ENCODE measurements around the gene MRPL2. TPM values are rescaled to one million over a fixed set of nuclear protein-coding genes. Genes with fewer than 3 reads are reported as not detected.
"Not testable (repeated sequence)": the region's sequence is repeated elsewhere in the genome, so short reads cannot be mapped to it uniquely, and the experiment has no call there.

MRPL2 gene
- total and polyA plus RNA-seq, 2 of the 4 experiments (the other 2 are of a cell fraction) = 18.1 to 45.9 TPM

- Histone ChIP-seq H3K27ac (ENCODE audit: insufficient read depth, low read length) (no peak overlapping the region), H3K56ac (ENCODE audit: extremely low read depth, insufficient read depth, low read length) (no peak overlapping the region), H3K4me2 (ENCODE audit: low read depth, low read length) (no peak overlapping the region), H3K18ac (ENCODE audit: low read depth, low read length) (no peak overlapping the region), H3K4me1 (ENCODE audit: control insufficient read depth, insufficient read depth, low read length) (no peaks in the 10 kb centered on the region), H3K9me1 (ENCODE audit: insufficient read depth, low read length) (no peaks in the 10 kb centered on the region), H3K14ac (replicated peaks; ENCODE audit: low read depth, low read length) (no peak overlapping the region), H3K9ac (ENCODE audit: low read depth, low read length) (no peak overlapping the region), H4K5ac (ENCODE audit: low read depth, low read length) (no peak overlapping the region), H3K23ac (ENCODE audit: low read depth, low read length) (no peak overlapping the region), H3K9me3 (ENCODE audit: control insufficient read depth, insufficient read depth, low read length) (no peaks in the 10 kb centered on the region), H2BK15ac (ENCODE audit: low read depth, low read length) (no peak overlapping the region), H2BK5ac (ENCODE audit: low read depth, low read length, poor library complexity, severe bottlenecking) (no peak overlapping the region), H3K79me1 (ENCODE audit: low read depth in 1 of 2, low read length in 2 of 2) (peaks cover 0 to 5% of the 10 kb centered on the region in 2 experiments; a peak in 1 of 4 replicates), H2AK5ac (ENCODE audit: low read depth, low read length) (no peak overlapping the region), H4K20me1 (ENCODE audit: insufficient read depth, low read length) (no peaks in the 10 kb centered on the region), H4K91ac (ENCODE audit: insufficient read depth, low read depth, low read length) (no peak overlapping the region), H4K8ac (ENCODE audit: low read depth in 2 of 2, low read length in 2 of 2) (no peak overlapping the region), H2AK9ac (replicated peaks; ENCODE audit: low read depth, low read length, poor library complexity) (no peak overlapping the region), H2BK120ac (ENCODE audit: low read depth, low read length) (no peak overlapping the region), H2AFZ (replicated peaks; ENCODE audit: low read length, poor library complexity) (no peak overlapping the region), H3K4me3 (ENCODE audit: insufficient read depth, low read depth, low read length) (no peak overlapping the region), H2BK20ac (ENCODE audit: low read depth, low read length) (no peak overlapping the region), H3K27me3 (ENCODE audit: control insufficient read depth, insufficient read depth, low read length) (no peaks in the 10 kb centered on the region), H3K4ac (ENCODE audit: low read depth, low read length) (no peak overlapping the region), H3K36me3 (ENCODE audit: control insufficient read depth, insufficient read depth, low read length) (peaks cover 73% of the 10 kb centered on the region)
- DNase-seq = no peak
- ATAC-seq (ENCODE audit: low read depth) = no peak
- intact Hi-C loops (cut with micrococcal nuclease) (no loop called here), dilution Hi-C loops (cut with HindIII; ENCODE audit: low sequenced_read_pairs, unreplicated experiment) (no loop called here), in situ Hi-C loops (cut with MboI; ENCODE audit: low sequenced_read_pairs) (no loop called here)
- TF ChIP-seq NFE2L2 (IDR thresholded peaks at IDR 0.05; ENCODE audit: low read depth, low read length) = no peak
- TF ChIP-seq CEBPB (IDR thresholded peaks at IDR 0.05; ENCODE audit: low read depth, low read length) = no peak
- TF ChIP-seq POLR2A (IDR thresholded peaks at IDR 0.05; ENCODE audit: low read depth, low read length) = no peak
- TF ChIP-seq MXI1 (IDR thresholded peaks at IDR 0.05; ENCODE audit: borderline replicate concordance, low read depth, low read length) = no peak
- TF ChIP-seq USF2 (IDR thresholded peaks at IDR 0.05; ENCODE audit: low read depth, low read length) = no peak
- no peak for TF ChIP-seq ELK1 (IDR thresholded peaks at IDR 0.05; ENCODE audit: borderline replicate concordance, low read depth, low read length)
- no TSS peak for BruUV-seq (replicated peaks)
- POLR2A ChIA-PET (ENCODE audit: unreplicated experiment) = no interaction called here
- 100% methylated on average over 4 of the region's 9 CpGs; no CpG with 5 or more reads in 1 of the 2 experiments for WGBS, 2 experiments (ENCODE audit: extremely low coverage in 2 of 2, insufficient read length in 1 of 2)
- CTCF ChIA-PET = no interaction called here
Observed at GRCh38 chr6:43043310-43043709, 15.9 kb downstream of the MRPL2 start.

GRCh38 chr6:43041475-43041874 is 17.8 kb downstream of the MRPL2 start:
- H2BK20ac ChIP-seq (ENCODE audit: low read depth, low read length); intact Hi-C loops (cut with micrococcal nuclease); ATAC-seq (ENCODE audit: low read depth); DNase-seq; dilution Hi-C loops (cut with HindIII; ENCODE audit: low sequenced_read_pairs, unreplicated experiment); H3K18ac ChIP-seq (ENCODE audit: low read depth, low read length); H3K4ac ChIP-seq (ENCODE audit: low read depth, low read length); H2AFZ ChIP-seq (replicated peaks; ENCODE audit: low read length, poor library complexity); H4K8ac ChIP-seq (ENCODE audit: low read depth in 2 of 2, low read length in 2 of 2); H3K4me3 ChIP-seq (ENCODE audit: insufficient read depth, low read depth, low read length); H2BK15ac ChIP-seq (ENCODE audit: low read depth, low read length); BruUV-seq (replicated peaks); H3K56ac ChIP-seq (ENCODE audit: extremely low read depth, insufficient read depth, low read length); H3K14ac ChIP-seq (replicated peaks; ENCODE audit: low read depth, low read length); H2BK5ac ChIP-seq (ENCODE audit: low read depth, low read length, poor library complexity, severe bottlenecking); H3K9ac ChIP-seq (ENCODE audit: low read depth, low read length); in situ Hi-C loops (cut with MboI; ENCODE audit: low sequenced_read_pairs); H4K91ac ChIP-seq (ENCODE audit: insufficient read depth, low read depth, low read length); H3K23ac ChIP-seq (ENCODE audit: low read depth, low read length); H3K27ac ChIP-seq (ENCODE audit: insufficient read depth, low read length); H3K9me1 ChIP-seq (ENCODE audit: insufficient read depth, low read length); H2AK9ac ChIP-seq (replicated peaks; ENCODE audit: low read depth, low read length, poor library complexity); H4K20me1 ChIP-seq (ENCODE audit: insufficient read depth, low read length); H2BK120ac ChIP-seq (ENCODE audit: low read depth, low read length); H3K9me3 ChIP-seq (ENCODE audit: control insufficient read depth, insufficient read depth, low read length); H3K27me3 ChIP-seq (ENCODE audit: control insufficient read depth, insufficient read depth, low read length); H2AK5ac ChIP-seq (ENCODE audit: low read depth, low read length); H4K5ac ChIP-seq (ENCODE audit: low read depth, low read length); H3K4me1 ChIP-seq (ENCODE audit: control insufficient read depth, insufficient read depth, low read length); H3K4me2 ChIP-seq (ENCODE audit: low read depth, low read length): not testable (repeated sequence)
- WGBS, 2 experiments (ENCODE audit: extremely low coverage in 2 of 2, insufficient read length in 1 of 2) = 70% methylated on average over 2 of the region's 8 CpGs; no CpG with 5 or more reads in 1 of the 2 experiments
- Histone ChIP-seq H3K36me3 (ENCODE audit: control insufficient read depth, insufficient read depth, low read length) (peaks cover 74% of the 10 kb centered on the region), H3K79me1 (ENCODE audit: low read depth in 1 of 2, low read length in 2 of 2) (peaks cover 3 to 12% of the 10 kb centered on the region in 2 experiments; a peak in 1 of 4 replicates)
- ChIA-PET CTCF (interaction anchor here (0.6 kb wide), 1 partner anchor 9 kb away, joined by 3 read pairs; no protein-coding TSS in a partner anchor), POLR2A (ENCODE audit: unreplicated experiment) (interaction anchor here (0.6 kb wide), 1 partner anchor 357 kb away, joined by 18 read pairs; no protein-coding TSS in a partner anchor)
